ENCODE data around the gene HIF1A. TPM values are rescaled to one million over a fixed set of nuclear protein-coding genes. Genes with fewer than 3 reads are reported as not detected.
"Not testable (repeated sequence)": the region's sequence is repeated elsewhere in the genome, so short reads cannot be mapped to it uniquely, and the experiment has no call there.

HIF1A gene
- total RNA-seq, 1 donor from 2014 or later, result 299 TPM

DNA sequence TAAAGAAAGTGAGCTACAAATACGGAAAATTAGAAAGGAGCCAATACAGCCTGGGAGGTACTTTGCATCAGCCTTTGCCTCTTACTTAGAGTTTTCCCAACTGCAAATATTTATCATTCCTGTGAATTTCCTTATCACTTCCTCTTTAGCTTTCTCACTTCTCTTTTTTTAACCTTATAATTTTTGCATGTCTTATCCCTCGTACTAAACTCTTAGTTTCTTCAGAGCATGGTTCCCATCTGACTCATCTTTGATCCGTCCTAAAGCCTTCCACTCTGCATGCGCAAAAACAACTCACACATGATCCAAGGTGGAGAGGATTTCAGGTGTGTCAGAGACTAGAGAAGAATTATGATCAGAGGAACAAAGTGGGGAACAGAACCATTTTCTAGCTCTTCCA, 57.3 kb downstream of the HIF1A start:
- peaks cover 4% of the 10 kb centered on the region for H3K4me1 ChIP-seq
- peak overlapping the region; percentile 29 for H3K27ac ChIP-seq
- H3K9ac ChIP-seq, result no peak overlapping the region
- H3K27me3 Mint-ChIP-seq (ENCODE audit: insufficient read depth, low read depth), result no peaks in the 10 kb centered on the region
- no peak overlapping the region for H3K27ac Mint-ChIP-seq
- no peak for DNase-seq (ENCODE audit: low spot score)
- H3K9me3 ChIP-seq (ENCODE audit: low read depth), result no peaks in the 10 kb centered on the region
- H3F3A ChIP-seq (ENCODE audit: low read depth), result peaks cover 36% of the 10 kb centered on the region
- peaks cover 6% of the 10 kb centered on the region for H3K36me3 Mint-ChIP-seq
- peaks cover 17% of the 10 kb centered on the region for H3K36me3 ChIP-seq
- H3K9me3 Mint-ChIP-seq, result no peaks in the 10 kb centered on the region
- no peak overlapping the region for H3K4me2 ChIP-seq
- H3K79me2 ChIP-seq (ENCODE audit: low read depth), result no peaks in the 10 kb centered on the region
- no peak overlapping the region for H3K4me3 Mint-ChIP-seq
- TF ChIP-seq EZH2 (IDR thresholded peaks at IDR 0.05) (no peak), CTCF (IDR thresholded peaks at IDR 0.05) (no peak), EZH2phosphoT487 (IDR thresholded peaks at IDR 0.05) (no peak)
- no peaks in the 10 kb centered on the region for H4K20me1 ChIP-seq (ENCODE audit: low read depth)
- H3K4me3 ChIP-seq, result no peak overlapping the region
- H3K27me3 ChIP-seq, result no peaks in the 10 kb centered on the region
- H3K4me1 Mint-ChIP-seq, result peaks cover 4% of the 10 kb centered on the region
- H2AFZ ChIP-seq (replicated peaks), result no peak overlapping the region

DNA sequence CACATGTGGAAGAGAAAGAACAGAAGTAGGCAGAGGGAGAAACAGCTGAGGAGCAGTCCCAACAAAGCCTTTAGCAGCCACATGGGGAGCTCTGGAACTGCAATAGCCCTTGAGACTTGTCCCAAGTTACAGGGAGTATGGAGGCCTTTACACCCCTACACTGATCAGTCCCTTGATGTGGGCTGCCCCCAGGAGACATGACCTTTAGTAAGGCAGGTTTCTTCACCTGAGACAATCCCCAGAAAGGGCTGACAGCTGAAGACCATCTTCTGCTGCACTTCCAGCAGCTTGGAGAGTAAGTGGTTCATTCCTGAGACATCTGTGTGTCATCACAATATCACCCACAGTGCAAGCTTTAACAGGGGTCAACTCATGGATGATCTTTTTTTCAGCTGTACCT, 58.3 kb downstream of the HIF1A start:
- Mint-ChIP-seq H3K4me3 (no peak overlapping the region), H3K9me3 (no peaks in the 10 kb centered on the region), H3K4me1 (peaks cover 4% of the 10 kb centered on the region), H3K36me3 (peaks cover 6% of the 10 kb centered on the region), H3K27me3 (ENCODE audit: insufficient read depth, low read depth) (no peaks in the 10 kb centered on the region), H3K27ac (no peak overlapping the region)
- H2AFZ ChIP-seq (replicated peaks), result no peak overlapping the region
- no peak overlapping the region for H3K4me3 ChIP-seq
- no peaks in the 10 kb centered on the region for H3K9me3 ChIP-seq (ENCODE audit: low read depth)
- H3K79me2 ChIP-seq (ENCODE audit: low read depth), result no peaks in the 10 kb centered on the region
- no peak for TF ChIP-seq EZH2phosphoT487 (IDR thresholded peaks at IDR 0.05)
- no peak for TF ChIP-seq EZH2 (IDR thresholded peaks at IDR 0.05)
- no peak for TF ChIP-seq CTCF (IDR thresholded peaks at IDR 0.05)
- H3K4me2 ChIP-seq, result no peak overlapping the region
- no peak for DNase-seq (ENCODE audit: low spot score)
- no peaks in the 10 kb centered on the region for H3K27me3 ChIP-seq
- H3K36me3 ChIP-seq, result peaks cover 9% of the 10 kb centered on the region
- H3K27ac ChIP-seq, result no peak overlapping the region
- peaks cover 4% of the 10 kb centered on the region for H3K4me1 ChIP-seq
- H3F3A ChIP-seq (ENCODE audit: low read depth), result peaks cover 29% of the 10 kb centered on the region
- no peak overlapping the region for H3K9ac ChIP-seq
- H4K20me1 ChIP-seq (ENCODE audit: low read depth), result no peaks in the 10 kb centered on the region

DNA sequence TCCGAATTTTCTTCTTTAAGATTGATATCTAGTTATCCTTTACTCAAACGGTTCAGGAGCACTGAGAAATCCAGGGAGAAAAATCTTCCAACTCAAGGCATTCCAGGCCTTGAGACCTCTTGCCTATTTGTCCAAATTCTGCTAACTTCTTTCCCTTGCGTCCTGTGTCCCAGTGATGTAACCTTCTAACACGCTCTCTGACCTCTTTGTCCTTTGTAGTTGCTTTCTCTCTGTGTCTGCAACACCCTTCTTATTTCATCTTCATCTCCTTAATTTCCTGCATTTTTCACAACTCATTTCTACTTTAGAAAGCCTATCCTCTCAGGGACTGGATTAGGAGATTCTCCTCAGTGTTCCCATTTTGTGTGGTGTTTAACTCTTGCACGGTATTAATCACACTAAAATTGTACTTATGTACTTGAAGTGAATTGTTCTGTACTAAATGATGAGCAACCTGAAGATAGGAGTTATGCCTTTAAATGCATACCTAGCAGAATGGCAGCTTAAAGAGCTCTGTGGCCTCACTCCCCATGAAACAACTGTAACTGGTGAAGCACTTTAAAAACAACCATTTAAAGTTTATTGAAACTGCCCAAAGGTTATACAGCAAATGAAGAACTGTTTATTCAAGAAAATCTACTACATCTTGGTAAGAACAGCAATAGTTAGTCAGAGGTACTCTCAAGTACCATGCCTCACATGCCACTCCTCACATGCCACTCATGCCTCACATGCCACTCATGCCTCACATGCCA, 59.5 kb downstream of the HIF1A start:
- DNase-seq (ENCODE audit: low spot score), result no peak
- Mint-ChIP-seq H3K9me3 (no peaks in the 10 kb centered on the region), H3K36me3 (peaks cover 3% of the 10 kb centered on the region), H3K27me3 (ENCODE audit: insufficient read depth, low read depth) (no peaks in the 10 kb centered on the region), H3K27ac (peak overlapping the region; percentile 50), H3K4me3 (no peak overlapping the region), H3K4me1 (peaks cover 4% of the 10 kb centered on the region)
- TF ChIP-seq EZH2phosphoT487 (IDR thresholded peaks at IDR 0.05), result no peak
- TF ChIP-seq EZH2 (IDR thresholded peaks at IDR 0.05), result no peak
- TF ChIP-seq CTCF (IDR thresholded peaks at IDR 0.05), result no peak
- H2AFZ ChIP-seq (replicated peaks), result no peak overlapping the region
- H3K9me3 ChIP-seq (ENCODE audit: low read depth), result no peaks in the 10 kb centered on the region
- H3K4me3 ChIP-seq, result no peak overlapping the region
- H4K20me1 ChIP-seq (ENCODE audit: low read depth), result no peaks in the 10 kb centered on the region
- H3K27me3 ChIP-seq, result no peaks in the 10 kb centered on the region
- H3K79me2 ChIP-seq (ENCODE audit: low read depth), result no peaks in the 10 kb centered on the region
- H3K27ac ChIP-seq, result peak overlapping the region; percentile 85
- no peaks in the 10 kb centered on the region for H3K36me3 ChIP-seq
- no peak overlapping the region for H3K9ac ChIP-seq
- peaks cover 4% of the 10 kb centered on the region for H3K4me1 ChIP-seq
- peaks cover 19% of the 10 kb centered on the region for H3F3A ChIP-seq (ENCODE audit: low read depth)
- no peak overlapping the region for H3K4me2 ChIP-seq

- H3K9ac ChIP-seq; H3K4me1 Mint-ChIP-seq; H3K4me3 ChIP-seq; H4K20me1 ChIP-seq (ENCODE audit: low read depth); H3K36me3 Mint-ChIP-seq; H3K9me3 Mint-ChIP-seq; H3K27me3 ChIP-seq; H2AFZ ChIP-seq (replicated peaks); H3K27ac Mint-ChIP-seq; H3K27me3 Mint-ChIP-seq (ENCODE audit: insufficient read depth, low read depth); H3K4me2 ChIP-seq; H3K36me3 ChIP-seq; H3K79me2 ChIP-seq (ENCODE audit: low read depth); H3K9me3 ChIP-seq (ENCODE audit: low read depth); DNase-seq (ENCODE audit: low spot score); H3K4me3 Mint-ChIP-seq; H3K27ac ChIP-seq; H3K4me1 ChIP-seq: not testable (repeated sequence)
- peaks cover 13% of the 10 kb centered on the region for H3F3A ChIP-seq (ENCODE audit: low read depth)
Observed at GRCh38 chr14:61755382-61755742, 60.0 kb downstream of the HIF1A start.

Data from neural progenitor cell (in vitro differentiated cells).